GM12878 (cell line): Measurements from ENCODE around the gene GCSAM. TPM values are rescaled to one million over a fixed set of nuclear protein-coding genes. Genes with fewer than 3 reads are reported as not detected.

ENCODE experiments used
- BCL11A ChIP-seq: IDR thresholded peaks from 2 replicates; pipeline ENCODE4 v1.6.1; 2011; ENCODE audit warnings: low read depth, low read length
- BCL3 ChIP-seq: IDR thresholded peaks from 2 replicates; pipeline ENCODE4 v1.6.1; 2011; ENCODE audit warnings: borderline replicate concordance, low read depth, mild to moderate bottlenecking, moderate library complexity, low read length; ENCODE audit not compliant: insufficient read depth, poor library complexity, severe bottlenecking
- E2F4 ChIP-seq: IDR thresholded peaks from 2 replicates; pipeline ENCODE4 v1.6.1; 2012; ENCODE audit warnings: low read depth, low read length, improper control_type of control experiment
- ETV6 ChIP-seq, 2 experiments: fragments of 450-650 bp in 1 of 2; IDR thresholded peaks in 1 of 2; conservative IDR thresholded peaks in 1 of 2; 2 replicates each; pipeline ENCODE4 v1.6.1; 2014; ENCODE audit warnings: antibody characterized with exemption in 1 of 2, borderline replicate concordance in 1 of 2, low read depth in 1 of 2, mild to moderate bottlenecking in 1 of 2, moderate library complexity in 1 of 2
- GATAD2B ChIP-seq: fragments of 450-650 bp; conservative IDR thresholded peaks from 2 replicates; pipeline ENCODE4 v1.6.1; 2017; ENCODE audit warnings: low read depth, mild to moderate bottlenecking, moderate library complexity
- IKZF1 ChIP-seq: fragments of 450-650 bp; conservative IDR thresholded peaks from 2 replicates; pipeline ENCODE4 v1.6.1; 2017; ENCODE audit warnings: antibody characterized with exemption, mild to moderate bottlenecking
- JUND ChIP-seq: IDR thresholded peaks from 2 replicates; pipeline ENCODE4 v1.6.1; 2012; ENCODE audit warnings: low read depth, mild to moderate bottlenecking, low read length, improper control_type of control experiment, moderate library complexity
- MEF2B ChIP-seq: fragments of 450-650 bp; IDR thresholded peaks from 2 replicates; pipeline ENCODE4 v1.6.1; 2018; ENCODE audit warnings: mild to moderate bottlenecking, moderate library complexity; ENCODE audit not compliant: partially characterized antibody, poor library complexity, severe bottlenecking
- PAX8 ChIP-seq: fragments of 450-650 bp; IDR thresholded peaks from 2 replicates; pipeline ENCODE4 v1.6.1; 2017; ENCODE audit warnings: mild to moderate bottlenecking, moderate library complexity
- POLR2A ChIP-seq: IDR thresholded peaks from 2 replicates; pipeline ENCODE4 v1.6.1; 2011; ENCODE audit warnings: low read depth, mild to moderate bottlenecking, low read length
- RFX5 ChIP-seq: IDR thresholded peaks from 2 replicates; pipeline ENCODE4 v1.6.1; 2011; ENCODE audit warnings: low read depth, low read length, improper control_type of control experiment
- ZNF24 ChIP-seq: fragments of 450-650 bp; IDR thresholded peaks from 2 replicates; pipeline ENCODE4 v1.6.1; 2017; ENCODE audit warnings: antibody characterized with exemption, mild to moderate bottlenecking
- ZNF592 ChIP-seq: fragments of 450-650 bp; IDR thresholded peaks from 2 replicates; pipeline ENCODE4 v1.6.1; 2017; ENCODE audit warnings: mild to moderate bottlenecking, moderate library complexity
- ZNF687 ChIP-seq: fragments of 450-650 bp; IDR thresholded peaks from 2 replicates; pipeline ENCODE4 v1.6.1; 2017; ENCODE audit warnings: mild to moderate bottlenecking, moderate library complexity
- ZZZ3 ChIP-seq: IDR thresholded peaks from 2 replicates; pipeline ENCODE4 v1.6.1; 2011; ENCODE audit warnings: low read depth; ENCODE audit not compliant: control insufficient read depth, insufficient read length
- polyA plus RNA-seq, 11 experiments: library from polyadenylated mRNA; depleted of rRNA in 4 of 11; unstranded in 6 of 11; stranded (reverse) in 5 of 11; fragments of >200 nt; fragmentation: Nextera tagmentation in 4 of 11; fragmentation: Illumina TruSeq in 1 of 11; extraction: Ambion mirVana in 4 of 11; extraction: Trizol in 1 of 11; gene quantifications; 1 replicate in 1 of 11; 2 replicates in 10 of 11; pipeline versions ENCODE4 v1.2.1 to v1.2.3, GENCODE V29; 2011 to 2016; ENCODE audit warnings: inconsistent platforms in 2 of 11, missing spikeins in 2 of 11, low read depth in 1 of 11
- total RNA-seq, 4 experiments: library from RNA; depleted of rRNA in 3 of 4; stranded (reverse); fragments of >200 nt in 3 of 4; fragmentation: Illumina TruSeq in 1 of 4; extraction: Trizol in 1 of 4; gene quantifications; 2 replicates each; pipeline versions ENCODE4 v1.2.1 to v1.2.3, GENCODE V29; 2013 to 2021

Gene GCSAM
- total and polyA plus RNA-seq, 10 of the 15 experiments (the other 5 are each of a cell fraction or from before 2014, with no cell fraction given): 81.5 to 407 (median 107) TPM

- peak; percentile 63 for TF ChIP-seq ZNF687
- TF ChIP-seq ZZZ3: no peak
- TF ChIP-seq ZNF592: peak; percentile 71; the same call in 1 of the 2 replicates
- no peak for TF ChIP-seq JUND
- no peak for TF ChIP-seq RFX5
- no peak for TF ChIP-seq E2F4
- peak; percentile 40; the same call in 1 of the 2 replicates for TF ChIP-seq POLR2A
- peak; percentile 1; the same call in 1 of the 2 replicates for TF ChIP-seq IKZF1
- no peak for TF ChIP-seq ETV6 (conservative IDR thresholded peaks at IDR 0.05 in 1 of 2, IDR thresholded peaks at IDR 0.05 in 1 of 2; ENCODE audit: borderline replicate concordance in 1 of 2, low read depth in 1 of 2)
- TF ChIP-seq BCL11A: no peak
- TF ChIP-seq GATAD2B: no peak
- TF ChIP-seq PAX8: peak; percentile 46; the same call in 1 of the 2 replicates
- no peak for TF ChIP-seq BCL3
- peak; percentile 57 for TF ChIP-seq MEF2B
- peak; percentile 60; the same call in 1 of the 2 replicates for TF ChIP-seq ZNF24
- TF ChIP-seq, all 136 proteins: peak for 16
Measured at GRCh38 chr3:112129925-112130637, 3.0 kb downstream of the GCSAM start (continued).
